Ishikawa (cell line): ENCODE data around the gene RAPGEF2.

Experiments used
- CEBPB ChIP-seq: IDR thresholded peaks from 2 replicates; pipeline ENCODE4 v1.6.1; 2012
- CREB1 ChIP-seq: IDR thresholded peaks from 2 replicates; pipeline ENCODE4 v1.6.1; 2012; ENCODE audit warnings: low read depth
- EGR1 ChIP-seq: IDR thresholded peaks from 2 replicates; pipeline ENCODE4 v1.6.1; 2012
- EP300 ChIP-seq: IDR thresholded peaks from 2 replicates; pipeline ENCODE4 v1.6.1; 2012; ENCODE audit warnings: borderline replicate concordance
- FOXM1 ChIP-seq: IDR thresholded peaks from 2 replicates; pipeline ENCODE4 v1.6.1; 2012; ENCODE audit warnings: low read depth, borderline replicate concordance
- MAX ChIP-seq: IDR thresholded peaks from 2 replicates; pipeline ENCODE4 v1.6.1; 2012
- NFIC ChIP-seq: IDR thresholded peaks from 2 replicates; pipeline ENCODE4 v1.6.1; 2012
- RAD21 ChIP-seq: IDR thresholded peaks from 2 replicates; pipeline ENCODE4 v1.6.1; 2012; ENCODE audit warnings: low read depth
- REST ChIP-seq: IDR thresholded peaks from 2 replicates; pipeline ENCODE4 v1.6.1; 2012; ENCODE audit warnings: low read depth, mild to moderate bottlenecking
- TAF1 ChIP-seq: IDR thresholded peaks from 2 replicates; pipeline ENCODE4 v1.6.1; 2012; ENCODE audit warnings: low read depth, mild to moderate bottlenecking
- TCF12 ChIP-seq: IDR thresholded peaks from 2 replicates; pipeline ENCODE4 v1.6.1; 2012; ENCODE audit warnings: low read depth
- TEAD4 ChIP-seq: IDR thresholded peaks from 2 replicates; pipeline ENCODE4 v1.6.1; 2012
- USF1 ChIP-seq: IDR thresholded peaks from 2 replicates; pipeline ENCODE4 v1.6.1; 2012
- YY1 ChIP-seq: IDR thresholded peaks from 2 replicates; pipeline ENCODE4 v1.6.1; 2012; ENCODE audit warnings: low read depth
- ZBTB7A ChIP-seq: IDR thresholded peaks from 2 replicates; pipeline ENCODE4 v1.6.1; 2012; ENCODE audit warnings: low read depth

RAPGEF2 gene

GRCh38 chr4:159065513-159066240, 37.2 kb upstream of the RAPGEF2 start:
- TF ChIP-seq FOXM1 (no peak), EP300 (no peak), TCF12 (no peak), EGR1 (no peak), TEAD4 (no peak), YY1 (no peak), REST (no peak), NFIC (no peak), ZBTB7A (no peak), CEBPB (no peak), MAX (no peak), USF1 (no peak), RAD21 (no peak), TAF1 (no peak), CREB1 (no peak)

- TF ChIP-seq MAX (no peak), TCF12 (no peak), REST (no peak), EGR1 (no peak), TEAD4 (no peak), EP300 (no peak), YY1 (no peak), TAF1 (no peak), USF1 (no peak), ZBTB7A (no peak), FOXM1 (no peak), RAD21 (no peak), NFIC (no peak), CREB1 (no peak), CEBPB (no peak)
Observed at GRCh38 chr4:159069922-159070321, 33.0 kb upstream of the RAPGEF2 start.

GRCh38 chr4:159070742-159071141, 32.1 kb upstream of the RAPGEF2 start:
- no peak for TF ChIP-seq EGR1
- TF ChIP-seq ZBTB7A: no peak
- TF ChIP-seq EP300: no peak
- TF ChIP-seq RAD21: no peak
- TF ChIP-seq YY1: no peak
- no peak for TF ChIP-seq NFIC
- no peak for TF ChIP-seq TAF1
- TF ChIP-seq MAX: no peak
- TF ChIP-seq CEBPB: no peak
- TF ChIP-seq TCF12: no peak
- TF ChIP-seq USF1: no peak
- no peak for TF ChIP-seq FOXM1
- no peak for TF ChIP-seq CREB1
- no peak for TF ChIP-seq TEAD4

- TF ChIP-seq YY1 (no peak), MAX (no peak), TEAD4 (peak; percentile 26; the same call in 1 of the 2 replicates), USF1 (no peak), TCF12 (peak; percentile 50; the same call in 1 of the 2 replicates), FOXM1 (no peak), CEBPB (no peak), EGR1 (no peak)
Observed at GRCh38 chr4:159071178-159071968, 31.5 kb upstream of the RAPGEF2 start.
